ENCODE measurements around the gene LIM2.

LIM2 gene

DNA sequence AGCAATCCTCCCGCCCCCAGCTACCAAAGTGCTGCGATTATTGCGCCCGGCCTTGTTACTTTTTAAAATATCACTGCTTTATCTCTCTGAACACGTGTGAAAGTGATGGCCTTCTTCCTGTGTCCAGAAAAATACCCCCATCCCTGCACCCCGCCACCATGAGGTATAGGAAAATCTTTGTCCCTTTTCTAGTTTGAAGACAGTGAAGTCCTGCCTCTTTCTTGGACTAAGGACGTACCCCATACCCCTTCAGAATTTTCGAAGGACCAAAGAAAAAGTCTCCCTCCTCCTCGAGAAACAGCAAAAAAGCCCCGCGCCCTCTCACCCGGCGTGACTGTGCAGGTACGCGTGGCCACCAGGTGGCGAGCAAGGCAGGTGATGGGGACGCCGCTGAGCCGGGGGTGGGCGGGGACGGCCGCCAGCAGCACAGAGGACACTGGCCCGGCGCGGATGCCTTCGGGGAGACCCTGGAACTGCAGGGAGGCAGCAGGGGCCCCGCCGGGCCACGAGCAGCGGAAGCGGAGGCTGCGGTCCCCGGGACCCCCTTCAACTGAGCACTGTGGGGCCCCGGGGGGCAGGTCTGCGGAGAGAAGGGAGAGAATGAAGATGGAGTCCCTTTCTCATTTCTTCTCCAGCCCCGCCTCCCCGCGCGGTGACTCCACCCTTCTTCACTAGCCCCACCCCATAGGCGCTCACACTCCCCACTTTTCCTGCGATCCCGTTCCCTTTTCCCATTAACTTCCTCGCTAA is 49.0 kb downstream of the LIM2 start:
- DNase-seq: peak; percentile 68

DNA sequence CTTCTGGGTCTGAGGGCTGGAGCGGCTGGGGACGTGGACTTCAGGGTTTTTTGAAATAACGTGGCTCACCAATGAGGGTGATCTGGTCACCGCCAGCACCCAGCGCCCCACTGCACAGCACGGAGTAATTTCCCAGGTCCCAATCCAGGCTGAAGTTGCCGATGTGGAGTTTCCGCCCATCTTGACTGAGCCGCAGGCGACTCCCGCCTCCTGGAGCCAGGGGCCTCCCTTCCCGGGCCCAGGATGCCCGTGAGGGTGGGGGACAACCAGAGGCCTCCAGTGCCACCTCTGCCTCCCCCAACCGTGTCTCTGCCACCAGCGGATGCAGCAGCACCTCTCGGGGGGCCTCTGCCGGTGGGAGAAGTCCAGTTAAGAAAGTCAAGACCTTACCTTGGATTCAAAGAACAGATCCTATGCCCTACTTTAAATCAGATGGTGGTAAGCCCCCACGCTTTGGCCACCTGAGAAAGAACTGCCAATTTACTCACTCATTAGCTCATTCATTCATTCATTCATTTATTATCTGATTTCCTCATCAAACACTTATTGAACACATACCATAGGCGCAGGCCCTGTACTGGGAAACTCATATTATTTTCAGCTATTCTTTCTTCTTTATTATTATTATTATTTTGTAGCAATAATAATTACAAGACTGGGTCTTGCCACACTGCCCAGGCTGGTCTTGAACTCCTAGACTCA is 49.8 kb downstream of the LIM2 start:
- DNase-seq: no peak

DNA sequence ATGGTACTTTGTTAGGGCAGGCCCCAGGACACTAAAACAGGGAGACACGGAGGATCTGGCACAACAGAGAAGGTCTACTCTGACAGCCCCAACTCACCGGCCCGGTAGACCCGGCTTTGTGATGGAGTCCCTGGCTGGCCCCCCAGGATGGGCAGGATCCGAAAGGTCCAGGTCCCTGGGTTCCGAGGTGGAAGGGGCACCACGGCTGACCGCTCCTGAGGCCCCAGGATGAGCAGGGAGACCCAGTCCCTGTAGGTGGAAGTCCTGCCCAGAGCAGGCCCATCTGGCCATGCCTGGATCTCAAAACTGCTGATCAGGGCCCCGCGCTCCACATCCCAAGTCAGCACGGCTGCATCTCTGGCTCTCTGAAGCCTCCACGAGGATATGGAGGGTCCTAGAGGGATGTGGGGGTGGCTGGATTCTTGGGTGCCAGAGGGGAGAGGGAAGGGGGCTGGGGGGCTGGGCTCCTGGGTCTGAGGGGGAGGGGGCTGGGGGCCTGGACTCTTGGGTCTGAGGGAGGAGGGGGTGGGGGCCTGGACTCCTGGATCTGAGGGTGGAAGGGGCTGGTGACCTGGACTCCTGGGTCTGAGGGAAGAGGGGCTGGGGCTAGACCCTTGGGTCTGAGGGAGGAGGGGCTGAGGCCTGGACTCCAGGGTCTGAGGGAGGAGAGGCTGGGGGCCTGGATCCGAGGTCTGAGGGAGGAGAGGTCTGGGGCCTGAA is 50.5 kb downstream of the LIM2 start:
- no peak for DNase-seq

DNA sequence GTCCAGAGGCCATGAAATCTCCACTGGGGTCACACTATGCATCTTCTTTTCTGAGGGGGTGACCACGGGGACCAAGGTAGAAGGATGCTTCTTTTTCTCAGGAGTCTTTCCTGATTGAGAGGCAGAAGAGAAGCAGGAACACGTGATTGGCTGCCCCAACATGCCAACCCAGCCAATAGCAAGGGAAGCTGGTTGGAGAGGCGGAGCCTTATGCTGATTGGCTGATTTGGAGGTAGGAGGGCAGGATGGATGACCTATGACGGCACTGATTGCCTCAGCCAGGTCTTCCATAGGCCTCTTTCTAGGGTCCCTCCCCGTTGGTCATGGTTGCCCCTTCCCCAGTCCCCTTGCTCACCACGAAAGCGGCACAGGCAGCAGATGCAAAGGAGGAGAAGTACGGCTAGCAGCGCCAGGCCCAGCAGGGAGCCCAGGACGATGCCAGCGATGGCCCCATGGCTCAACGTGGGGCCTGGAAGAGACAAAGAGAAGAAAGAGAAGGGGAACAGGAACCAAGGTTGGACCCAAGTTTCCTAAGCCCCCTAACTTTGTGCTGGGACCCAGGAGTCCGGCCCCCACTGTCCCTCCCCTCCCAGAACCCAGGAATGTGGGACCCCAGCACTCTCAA is 53.8 kb downstream of the LIM2 start:
- DNase-seq: no peak

DNA sequence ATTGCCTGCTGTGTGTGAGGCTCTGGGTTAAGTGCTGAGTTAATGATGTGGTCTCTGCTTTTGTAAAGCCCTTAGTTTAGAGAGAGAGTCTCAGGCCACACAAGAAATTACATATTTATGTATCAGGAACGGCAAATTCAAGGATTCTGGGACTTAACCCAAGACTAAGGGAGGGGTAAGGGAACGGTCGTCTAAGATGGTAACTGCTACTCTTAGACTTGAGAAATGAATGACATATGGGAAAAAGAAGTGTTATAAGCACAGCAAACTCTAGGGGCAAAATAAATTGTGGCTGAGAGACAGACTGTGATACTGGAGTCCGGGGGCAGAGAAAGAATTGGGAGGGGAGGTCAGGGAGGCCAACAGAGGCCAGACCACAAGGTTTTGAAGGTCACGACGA is 56.1 kb downstream of the LIM2 start:
- no peak for DNase-seq

DNA sequence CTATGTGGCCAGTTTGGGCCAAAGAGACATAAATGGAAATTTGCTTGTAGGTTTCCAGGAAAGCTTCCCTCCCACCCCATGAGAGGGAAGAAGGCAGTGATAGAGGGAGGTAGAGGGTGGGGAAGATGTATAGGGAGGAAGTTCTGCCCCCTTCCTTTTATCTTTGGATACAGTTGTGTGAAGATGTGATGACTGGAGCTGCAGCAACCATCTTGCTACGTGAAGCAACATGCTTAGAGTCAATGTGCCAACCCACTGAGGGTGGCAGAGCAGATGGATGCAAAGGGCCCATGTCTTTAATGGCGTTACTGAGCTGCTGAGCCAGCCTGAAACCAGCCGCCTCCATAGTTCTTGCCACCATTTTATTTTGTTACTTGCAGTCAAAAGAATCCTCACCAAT is 56.6 kb downstream of the LIM2 start:
- DNase-seq: no peak

DNA sequence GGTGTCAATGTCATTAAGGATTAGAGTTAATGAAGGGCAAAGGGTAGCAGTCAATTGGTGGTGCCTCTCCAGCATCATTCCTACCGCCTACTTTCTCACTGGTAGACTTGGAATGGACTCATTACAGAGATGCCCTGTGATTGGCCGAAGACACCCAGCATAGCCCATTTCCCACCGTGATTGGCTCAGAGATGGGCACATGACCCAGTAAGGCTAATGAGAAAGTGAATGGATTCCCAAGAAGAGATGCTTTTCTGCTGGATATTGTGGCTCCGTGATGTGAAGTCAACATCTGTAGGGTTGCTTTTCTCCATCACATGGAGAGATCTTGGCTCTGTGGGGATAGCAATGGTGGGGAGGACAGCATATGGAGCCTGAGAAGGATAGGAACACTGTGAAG is 57.4 kb downstream of the LIM2 start:
- DNase-seq: no peak

Measured in NCI-H774 (cell line).